ENCODE measurements around the gene ASB15. TPM values are rescaled to one million over a fixed set of nuclear protein-coding genes. Genes with fewer than 3 reads are reported as not detected.

The ASB15 gene
- total and polyA plus RNA-seq, 2 of the 13 experiments (the other 11 are each of a cell fraction or from before 2014, with no cell fraction given) = not detected

GRCh38 chr7:123663200-123663599 is 61.6 kb downstream of the ASB15 start:
- 73% methylated on average over 6 of the region's 6 CpGs for WGBS (ENCODE audit: low lambda C conversion rate)
- H3K4me3 ChIP-seq (replicated peaks in 1 of 3; ENCODE audit: insufficient read depth in 1 of 3, low read depth in 2 of 3, low read length in 3 of 3) = no peak overlapping the region
- intact Hi-C loops (cut with micrococcal nuclease; ENCODE audit: unreplicated experiment) = no loop called here
- no peaks in the 10 kb centered on the region; a peak in 1 of 5 replicates for H3K27me3 ChIP-seq (ENCODE audit: control insufficient read depth in 1 of 2, insufficient read depth in 2 of 2, low read length in 2 of 2)
- no peaks in the 10 kb centered on the region for H4K20me1 ChIP-seq (ENCODE audit: insufficient read depth, low read length)
- H3K27ac ChIP-seq (ENCODE audit: extremely low read length, insufficient read depth, low read length) = no peak overlapping the region
- H3K36me3 ChIP-seq (replicated peaks in 1 of 2; ENCODE audit: control insufficient read depth in 1 of 2, insufficient read depth in 2 of 2, low read length in 2 of 2) = no peaks in the 10 kb centered on the region
- DNase-seq (ENCODE audit: low spot score) (no peak), ATAC-seq (no peak), FAIRE-seq (no peak)
- no peak overlapping the region for H3K4me2 ChIP-seq (ENCODE audit: low read depth, low read length)
- no peak overlapping the region for H3K9ac ChIP-seq (ENCODE audit: insufficient read depth, low read depth, low read length)
- H3K4me1 ChIP-seq (ENCODE audit: insufficient read depth, low read length) = no peaks in the 10 kb centered on the region
- TF ChIP-seq NR2F2 (IDR thresholded peaks at IDR 0.05; ENCODE audit: borderline replicate concordance, low read depth) = no peak
- no peak for TF ChIP-seq POLR2AphosphoS2 (IDR thresholded peaks at IDR 0.05; ENCODE audit: low read depth, low read length)
- TF ChIP-seq EEA1 (CRISPR knock-in tag; IDR thresholded peaks at IDR 0.05; ENCODE audit: borderline replicate concordance) = no peak
- TF ChIP-seq ZMYM4 (CRISPR knock-in tag; IDR thresholded peaks at IDR 0.05) = no peak
- no peak for TF ChIP-seq SNAPC2 (CRISPR knock-in tag; IDR thresholded peaks at IDR 0.05)
- no peak for TF ChIP-seq STAG1 (CRISPR knock-in tag; IDR thresholded peaks at IDR 0.05)
- TF ChIP-seq HES4 (CRISPR knock-in tag; IDR thresholded peaks at IDR 0.05; ENCODE audit: borderline replicate concordance) = no peak
- no peak for TF ChIP-seq HNRNPL (IDR thresholded peaks at IDR 0.05; ENCODE audit: low read depth, low read length)
- no peak for TF ChIP-seq ZNF230 (CRISPR knock-in tag; IDR thresholded peaks at IDR 0.05)
- TF ChIP-seq ZNF260 (CRISPR knock-in tag; IDR thresholded peaks at IDR 0.05; ENCODE audit: borderline replicate concordance, low read depth) = no peak
- H2AFZ ChIP-seq (ENCODE audit: low read length) = no peak overlapping the region
- BruUV-seq (replicated peaks) = no TSS peak
- CTCF ChIA-PET (ENCODE audit: low intra/inter-chr PET ratio, low total read pairs) = no interaction called here
- H3K79me2 ChIP-seq (ENCODE audit: insufficient read depth, low read length) = no peaks in the 10 kb centered on the region
- no peaks in the 10 kb centered on the region for H3K9me3 ChIP-seq (ENCODE audit: low read length)
- in situ Hi-C loops (cut with HindIII; ENCODE audit: extremely low pct_ligation_motif_present, low pct_unique_long_range_greater_than_20kb) = no loop called here
- POLR2A ChIA-PET = no interaction called here

DNA sequence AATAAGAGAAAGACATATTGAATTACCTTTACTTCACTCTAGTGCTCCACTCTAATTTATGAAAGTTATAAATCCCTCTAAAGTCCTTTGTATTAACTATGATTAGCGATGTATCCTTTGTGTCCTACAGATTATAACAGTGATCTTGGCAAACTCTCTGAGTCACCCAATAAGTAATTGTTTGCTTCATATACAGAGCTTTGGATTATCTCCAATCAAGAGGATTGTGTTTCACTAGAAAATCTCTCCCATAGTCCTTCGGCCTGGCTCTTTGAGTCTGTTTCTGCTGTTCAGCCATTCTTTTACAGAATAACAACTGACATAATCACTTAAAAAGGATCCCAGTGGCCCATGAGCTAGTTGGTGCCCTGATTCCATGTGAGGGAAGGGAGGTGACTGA is 63.5 kb downstream of the ASB15 start:
- ChIA-PET CTCF (ENCODE audit: low intra/inter-chr PET ratio, low total read pairs) (no interaction called here), POLR2A (no interaction called here)
- Histone ChIP-seq H3K36me3 (replicated peaks in 1 of 2; ENCODE audit: control insufficient read depth in 1 of 2, insufficient read depth in 2 of 2, low read length in 2 of 2) (no peaks in the 10 kb centered on the region), H3K4me3 (replicated peaks in 1 of 3; ENCODE audit: insufficient read depth in 1 of 3, low read depth in 2 of 3, low read length in 3 of 3) (no peak overlapping the region), H3K4me1 (ENCODE audit: insufficient read depth, low read length) (no peaks in the 10 kb centered on the region), H3K4me2 (ENCODE audit: low read depth, low read length) (no peak overlapping the region), H2AFZ (ENCODE audit: low read length) (no peak overlapping the region), H4K20me1 (ENCODE audit: insufficient read depth, low read length) (no peaks in the 10 kb centered on the region), H3K27me3 (ENCODE audit: control insufficient read depth in 1 of 2, insufficient read depth in 2 of 2, low read length in 2 of 2) (no peaks in the 10 kb centered on the region; a peak in 1 of 5 replicates), H3K79me2 (ENCODE audit: insufficient read depth, low read length) (no peaks in the 10 kb centered on the region), H3K9ac (ENCODE audit: insufficient read depth, low read depth, low read length) (no peak overlapping the region), H3K9me3 (ENCODE audit: low read length) (no peaks in the 10 kb centered on the region), H3K27ac (ENCODE audit: extremely low read length, insufficient read depth, low read length) (no peak overlapping the region)
- no TSS peak for BruUV-seq (replicated peaks)
- FAIRE-seq (no peak), ATAC-seq (no peak), DNase-seq (ENCODE audit: low spot score) (no peak)
- TF ChIP-seq ZNF7 (CRISPR knock-in tag; IDR thresholded peaks at IDR 0.05) (no peak), SRY (CRISPR knock-in tag; IDR thresholded peaks at IDR 0.05) (no peak), ZNF615 (CRISPR knock-in tag; IDR thresholded peaks at IDR 0.05; ENCODE audit: borderline replicate concordance) (no peak), WIZ (CRISPR knock-in tag; IDR thresholded peaks at IDR 0.05) (no peak), NAIF1 (CRISPR knock-in tag; IDR thresholded peaks at IDR 0.05; ENCODE audit: borderline replicate concordance) (no peak), ZC3H4 (CRISPR knock-in tag; IDR thresholded peaks at IDR 0.05; ENCODE audit: borderline replicate concordance) (no peak), ZNF567 (CRISPR knock-in tag; IDR thresholded peaks at IDR 0.05; ENCODE audit: borderline replicate concordance) (no peak), SETDB1 (CRISPR knock-in tag; IDR thresholded peaks at IDR 0.05; ENCODE audit: borderline replicate concordance) (no peak), PBX3 (CRISPR knock-in tag; IDR thresholded peaks at IDR 0.05; ENCODE audit: borderline replicate concordance) (no peak)
- TF ChIP-seq, protein P1, sequence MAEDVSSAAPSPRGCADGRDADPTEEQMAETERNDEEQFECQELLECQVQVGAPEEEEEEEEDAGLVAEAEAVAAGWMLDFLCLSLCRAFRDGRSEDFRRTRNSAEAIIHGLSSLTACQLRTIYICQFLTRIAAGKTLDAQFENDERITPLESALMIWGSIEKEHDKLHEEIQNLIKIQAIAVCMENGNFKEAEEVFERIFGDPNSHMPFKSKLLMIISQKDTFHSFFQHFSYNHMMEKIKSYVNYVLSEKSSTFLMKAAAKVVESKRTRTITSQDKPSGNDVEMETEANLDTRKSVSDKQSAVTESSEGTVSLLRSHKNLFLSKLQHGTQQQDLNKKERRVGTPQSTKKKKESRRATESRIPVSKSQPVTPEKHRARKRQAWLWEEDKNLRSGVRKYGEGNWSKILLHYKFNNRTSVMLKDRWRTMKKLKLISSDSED (CRISPR knock-in tag; IDR thresholded peaks at IDR 0.05) = no peak
- intact Hi-C loops (cut with micrococcal nuclease; ENCODE audit: unreplicated experiment) = no loop called here
- in situ Hi-C loops (cut with HindIII; ENCODE audit: extremely low pct_ligation_motif_present, low pct_unique_long_range_greater_than_20kb) = no loop called here
- 39% methylated on average over 2 of the region's 2 CpGs for WGBS (ENCODE audit: low lambda C conversion rate)
